Esophagus muscularis mucosa (tissue), 3 donors: ENCODE measurements around the gene ZMYM4.

Experiments used
- CTCF ChIP-seq, 3 experiments: fragments of 200-600 bp in 2 of 3; fragments of 450-650 bp in 1 of 3; sonication (generic) in 2 of 3; IDR thresholded peaks; one replicate each; pipeline ENCODE4 v1.5.1; 2017 to 2019; ENCODE audit warnings: antibody characterized with exemption in 3 of 3, mild to moderate bottlenecking in 2 of 3, moderate library complexity in 1 of 3
- POLR2A ChIP-seq: fragments of 450-650 bp; IDR thresholded peaks from one replicate; pipeline ENCODE4 v1.6.1; 2017; ENCODE audit warnings: antibody characterized with exemption, moderate library complexity, mild to moderate bottlenecking, low read depth
- POLR2AphosphoS5 ChIP-seq, 2 donors: sonication (generic); formaldehyde crosslinking; IDR thresholded peaks; one replicate each; pipeline ENCODE4 v1.6.1; 2017; ENCODE audit warnings: antibody characterized with exemption in 2 of 2

- TF ChIP-seq POLR2A (no peak), CTCF (IDR thresholded peaks at IDR 0.05) (no peak), POLR2AphosphoS5 (IDR thresholded peaks at IDR 0.05) (no peak)
Observed at GRCh38 chr1:35315649-35316048, 47.1 kb downstream of the ZMYM4 start.
